Gastrocnemius medialis (tissue), 4 donors: Measurements from ENCODE around the gene AADACL3. TPM values are rescaled to one million over a fixed set of nuclear protein-coding genes. Genes with fewer than 3 reads are reported as not detected.

Experiments used
- ATAC-seq, 2 donors: fragments of 150-250 bp; one replicate each; pipeline ENCODE4 v1.9.1; 2016
- DNase-seq, 2 donors: peaks; one replicate each; pipeline ENCODE4 v3.0.0-alpha.2; 2019
- H3K27ac ChIP-seq, 4 donors: fragments of 200-600 bp; sonication (generic); 1 replicate in 1 of 4; 2 replicates in 3 of 4; pipeline ENCODE4 v1.5.1; 2016 to 2018; ENCODE audit warnings: mild to moderate bottlenecking in 2 of 4, moderate library complexity in 1 of 4
- H3K27me3 ChIP-seq, 3 donors: fragments of 200-600 bp; sonication (generic) in 2 of 3; 1 replicate in 1 of 3; 2 replicates in 2 of 3; pipeline versions ENCODE4 v1.5.1 to v1.6.0; 2016 to 2019; ENCODE audit warnings: mild to moderate bottlenecking in 1 of 3, moderate library complexity in 1 of 3
- H3K36me3 ChIP-seq, 2 donors: fragments of 200-600 bp; sonication (generic) in 1 of 2; one replicate each; pipeline ENCODE4 v1.5.1; 2017 to 2018
- H3K4me1 ChIP-seq, 2 donors: fragments of 200-600 bp; sonication (generic) in 1 of 2; one replicate each; pipeline ENCODE4 v1.5.1; 2016 to 2017; ENCODE audit warnings: mild to moderate bottlenecking in 2 of 2
- H3K4me3 ChIP-seq, 4 donors: fragments of 200-600 bp; sonication (generic) in 3 of 4; 1 replicate in 1 of 4; 2 replicates in 3 of 4; pipeline ENCODE4 v1.5.1; 2016 to 2019; ENCODE audit warnings: mild to moderate bottlenecking in 2 of 4
- H3K9me3 ChIP-seq, 3 donors: fragments of 200-600 bp; sonication (generic) in 2 of 3; 1 replicate in 1 of 3; 2 replicates in 2 of 3; pipeline ENCODE4 v1.5.1; 2016 to 2019
- POLR2A ChIP-seq, 2 donors: fragments of 450-650 bp; IDR thresholded peaks; one replicate each; pipeline ENCODE4 v1.6.1; 2017; ENCODE audit warnings: antibody characterized with exemption in 2 of 2, mild to moderate bottlenecking in 2 of 2, moderate library complexity in 2 of 2
- in situ Hi-C, 4 donors: fragments of 200-750 bp; cut with MboI; loops; one replicate each; pipeline versions ENCODE4 v1.15.0 to v1.8.0; 2017; ENCODE audit warnings: low sequenced_read_pairs in 4 of 4
- intact Hi-C: fragments of 100-400 bp; cut with DNase I; formaldehyde crosslinking; loops from one replicate; pipeline ENCODE4 v1.15.1; 2023; ENCODE audit warnings: low total_unique reads
- total RNA-seq, 4 donors: library from RNA; depleted of rRNA; stranded (reverse); fragments of >200 nt; gene quantifications; one replicate each; pipeline versions ENCODE4 v1.1.0 to v1.2.3, GENCODE V29; 2016
- TF ChIP-seq, protein P1 (sequence below), 5 experiments: fragments of 450-650 bp in 3 of 5; fragments of 200-600 bp in 2 of 5; sonication (generic) in 2 of 5; IDR thresholded peaks in 4 of 5; conservative IDR thresholded peaks in 1 of 5; 1 replicate in 4 of 5; 2 replicates in 1 of 5; pipeline ENCODE4 v1.5.1; 2016 to 2019; ENCODE audit warnings: antibody characterized with exemption in 5 of 5, mild to moderate bottlenecking in 3 of 5, moderate library complexity in 3 of 5

The AADACL3 gene
- total RNA-seq, 4 donors from 2014 or later = not detected

DNA sequence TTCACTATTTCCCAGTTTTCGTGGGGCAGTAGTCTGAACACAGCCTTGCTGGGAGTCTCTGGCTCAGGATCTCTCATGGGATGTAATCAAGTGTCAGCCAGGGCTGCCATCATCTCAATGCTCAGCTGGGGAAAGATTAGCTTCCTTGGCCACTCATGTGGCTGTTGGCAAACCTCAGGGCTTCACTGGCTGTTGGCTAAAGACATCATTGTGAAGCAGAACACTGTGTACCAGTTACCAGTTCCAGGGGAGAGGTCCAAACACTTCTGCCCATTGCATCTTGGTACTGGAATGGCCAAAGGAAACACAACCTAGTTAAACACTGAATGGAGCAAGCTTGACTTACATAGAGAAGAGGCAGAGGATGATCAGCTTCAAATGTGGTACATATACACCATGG is 38.3 kb upstream of the AADACL3 start:
- in situ Hi-C loops = no loop called here
- intact Hi-C loops = loop anchor here (10.0 kb wide), 1 partner anchor 827 kb away; no protein-coding TSS in a partner anchor
- no peaks in the 10 kb centered on the region for H3K9me3 ChIP-seq
- no peaks in the 10 kb centered on the region for H3K27me3 ChIP-seq
- H3K4me3 ChIP-seq = no peak overlapping the region
- peak; percentile 21 to 23 for TF ChIP-seq POLR2A (IDR thresholded peaks at IDR 0.05)
- TF ChIP-seq, protein P1, sequence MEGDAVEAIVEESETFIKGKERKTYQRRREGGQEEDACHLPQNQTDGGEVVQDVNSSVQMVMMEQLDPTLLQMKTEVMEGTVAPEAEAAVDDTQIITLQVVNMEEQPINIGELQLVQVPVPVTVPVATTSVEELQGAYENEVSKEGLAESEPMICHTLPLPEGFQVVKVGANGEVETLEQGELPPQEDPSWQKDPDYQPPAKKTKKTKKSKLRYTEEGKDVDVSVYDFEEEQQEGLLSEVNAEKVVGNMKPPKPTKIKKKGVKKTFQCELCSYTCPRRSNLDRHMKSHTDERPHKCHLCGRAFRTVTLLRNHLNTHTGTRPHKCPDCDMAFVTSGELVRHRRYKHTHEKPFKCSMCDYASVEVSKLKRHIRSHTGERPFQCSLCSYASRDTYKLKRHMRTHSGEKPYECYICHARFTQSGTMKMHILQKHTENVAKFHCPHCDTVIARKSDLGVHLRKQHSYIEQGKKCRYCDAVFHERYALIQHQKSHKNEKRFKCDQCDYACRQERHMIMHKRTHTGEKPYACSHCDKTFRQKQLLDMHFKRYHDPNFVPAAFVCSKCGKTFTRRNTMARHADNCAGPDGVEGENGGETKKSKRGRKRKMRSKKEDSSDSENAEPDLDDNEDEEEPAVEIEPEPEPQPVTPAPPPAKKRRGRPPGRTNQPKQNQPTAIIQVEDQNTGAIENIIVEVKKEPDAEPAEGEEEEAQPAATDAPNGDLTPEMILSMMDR (IDR thresholded peaks at IDR 0.05 in 4 of 5, conservative IDR thresholded peaks at IDR 0.05 in 1 of 5) = no peak
- ATAC-seq (peak; percentile 96 to 98), DNase-seq (peak; percentile 91 to 96)
- peak overlapping the region; percentile 75 to 91 (median 88) for H3K27ac ChIP-seq
- no peaks in the 10 kb centered on the region for H3K36me3 ChIP-seq
- peaks cover 33 to 38% of the 10 kb centered on the region in 2 donors for H3K4me1 ChIP-seq

DNA sequence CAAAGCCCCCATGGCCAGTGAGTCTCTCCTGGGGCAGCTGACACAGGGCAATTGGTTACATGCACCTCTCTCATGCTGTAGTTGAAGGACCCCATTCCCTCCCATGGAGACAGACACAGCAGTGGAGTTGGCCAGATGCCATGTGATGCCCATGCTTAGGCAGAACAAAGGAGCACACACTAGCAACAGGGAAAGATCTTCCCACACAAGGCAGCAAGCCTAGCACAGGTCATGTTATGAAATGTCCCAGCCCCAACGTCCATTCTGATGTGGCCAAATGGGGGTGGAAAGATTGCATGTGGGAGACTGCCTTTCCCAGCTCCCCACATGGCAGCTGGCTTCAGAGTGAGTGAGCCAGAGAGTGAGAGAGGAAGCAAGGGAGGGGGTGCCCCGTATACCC is 37.6 kb upstream of the AADACL3 start:
- Histone ChIP-seq H3K9me3 (no peaks in the 10 kb centered on the region), H3K4me1 (peaks cover 33 to 38% of the 10 kb centered on the region in 2 donors), H3K4me3 (no peak overlapping the region), H3K27me3 (no peaks in the 10 kb centered on the region), H3K27ac (peak overlapping the region; percentile 75 to 91 (median 88)), H3K36me3 (no peaks in the 10 kb centered on the region)
- DNase-seq (peak in 1 of 2 donors; percentile 70), ATAC-seq (peak in 1 of 2 donors; percentile 53)
- intact Hi-C loops (loop anchor here (10.0 kb wide), 1 partner anchor 826 kb away; no protein-coding TSS in a partner anchor), in situ Hi-C loops (no loop called here)
- no peak for TF ChIP-seq POLR2A (IDR thresholded peaks at IDR 0.05)
- TF ChIP-seq, protein P1 (IDR thresholded peaks at IDR 0.05 in 4 of 5, conservative IDR thresholded peaks at IDR 0.05 in 1 of 5) = no peak

DNA sequence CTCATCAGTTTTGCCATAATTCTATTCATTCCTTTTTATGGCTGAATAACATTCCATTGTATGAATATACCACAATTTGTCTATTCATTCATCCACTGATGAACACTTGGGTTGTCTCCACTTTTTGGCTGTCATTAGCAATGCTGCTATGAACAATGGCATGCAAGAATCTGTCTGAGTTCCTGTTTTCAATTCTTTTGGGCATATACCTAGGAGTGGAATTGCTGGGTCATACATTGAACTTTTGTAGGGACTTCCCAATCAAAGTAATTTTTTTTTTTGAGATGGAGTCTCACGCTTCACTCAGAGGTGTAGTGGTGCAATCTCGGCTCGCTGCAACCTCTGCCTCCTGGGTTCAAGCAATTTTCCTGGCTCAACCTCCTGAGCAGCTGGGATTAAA is 37.1 kb upstream of the AADACL3 start:
- H3K9me3 ChIP-seq = no peaks in the 10 kb centered on the region
- DNase-seq = no peak
- in situ Hi-C loops (no loop called here), intact Hi-C loops (loop anchor here (10.0 kb wide), 1 partner anchor 826 kb away; no protein-coding TSS in a partner anchor)
- ATAC-seq = no peak
- TF ChIP-seq, protein P1 (IDR thresholded peaks at IDR 0.05 in 4 of 5, conservative IDR thresholded peaks at IDR 0.05 in 1 of 5) = no peak
- no peak for TF ChIP-seq POLR2A (IDR thresholded peaks at IDR 0.05)
- no peak overlapping the region for H3K4me3 ChIP-seq
- H3K4me1 ChIP-seq = peaks cover 33 to 38% of the 10 kb centered on the region in 2 donors
- peak overlapping the region; percentile 75 to 91 (median 88) for H3K27ac ChIP-seq
- H3K27me3 ChIP-seq = no peaks in the 10 kb centered on the region
- no peaks in the 10 kb centered on the region for H3K36me3 ChIP-seq

DNA sequence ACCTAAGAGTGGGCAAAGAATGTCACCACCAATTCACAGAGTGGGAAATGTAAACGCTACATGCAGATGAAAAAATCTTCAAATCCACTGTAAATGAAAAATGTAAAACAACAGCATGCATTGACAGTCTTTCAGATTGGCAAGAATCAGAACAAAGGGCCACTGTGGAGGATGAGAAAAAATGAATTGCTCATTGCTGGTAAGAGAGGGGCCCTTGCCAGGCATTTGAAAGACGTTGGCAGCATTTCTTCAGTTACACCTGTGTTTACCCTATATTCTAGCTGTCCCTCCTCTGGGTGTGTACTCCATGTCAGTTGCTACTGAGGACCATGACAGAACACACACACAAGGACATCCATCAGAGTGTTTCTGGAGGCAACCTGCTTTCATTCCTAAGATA is 25.8 kb upstream of the AADACL3 start:
- no peak overlapping the region for H3K4me3 ChIP-seq
- no peaks in the 10 kb centered on the region for H3K36me3 ChIP-seq
- H3K9me3 ChIP-seq = no peaks in the 10 kb centered on the region
- intact Hi-C loops (no loop called here), in situ Hi-C loops (no loop called here)
- no peaks in the 10 kb centered on the region for H3K27me3 ChIP-seq
- no peak overlapping the region for H3K27ac ChIP-seq
- no peak for TF ChIP-seq POLR2A (IDR thresholded peaks at IDR 0.05)
- TF ChIP-seq, protein P1 (IDR thresholded peaks at IDR 0.05 in 4 of 5, conservative IDR thresholded peaks at IDR 0.05 in 1 of 5) = no peak
- peaks cover 14 to 18% of the 10 kb centered on the region in 2 donors for H3K4me1 ChIP-seq
- DNase-seq (no peak), ATAC-seq (no peak)
